NCI-H2227 (cell line): ENCODE data around the gene PNO1.
A peak's percentile ranks its signal among the peaks of the same experiment; 100 is the strongest.
"Not testable (repeated sequence)": the region's sequence is repeated elsewhere in the genome, so short reads cannot be mapped to it uniquely, and the experiment has no call there.

Experiments used
- DNase-seq: peaks from one replicate; lab custom pipeline; 2025; ENCODE audit not compliant: unreplicated experiment; lab: John Stamatoyannopoulos, UW

Gene PNO1

DNA sequence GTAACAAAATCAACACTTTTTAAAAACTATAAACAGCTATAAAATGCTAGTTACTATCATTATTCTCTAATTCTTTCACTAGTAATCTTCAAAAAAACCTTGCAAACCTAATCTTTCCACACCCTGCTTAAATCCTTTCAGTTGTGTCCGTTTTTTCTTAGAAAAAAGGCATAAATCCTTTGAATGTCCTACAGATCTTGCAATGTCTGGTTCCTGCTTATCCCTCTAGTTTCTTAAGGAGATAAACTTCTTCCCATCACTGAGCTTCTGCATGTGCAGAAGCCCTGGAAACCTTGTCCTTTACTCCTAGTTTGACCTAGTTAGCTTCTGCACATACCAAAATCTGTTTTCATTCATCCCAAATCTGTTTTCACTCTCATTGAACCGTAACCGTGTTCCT, 1.3 kb upstream of the PNO1 start:
- no peak for DNase-seq

DNA sequence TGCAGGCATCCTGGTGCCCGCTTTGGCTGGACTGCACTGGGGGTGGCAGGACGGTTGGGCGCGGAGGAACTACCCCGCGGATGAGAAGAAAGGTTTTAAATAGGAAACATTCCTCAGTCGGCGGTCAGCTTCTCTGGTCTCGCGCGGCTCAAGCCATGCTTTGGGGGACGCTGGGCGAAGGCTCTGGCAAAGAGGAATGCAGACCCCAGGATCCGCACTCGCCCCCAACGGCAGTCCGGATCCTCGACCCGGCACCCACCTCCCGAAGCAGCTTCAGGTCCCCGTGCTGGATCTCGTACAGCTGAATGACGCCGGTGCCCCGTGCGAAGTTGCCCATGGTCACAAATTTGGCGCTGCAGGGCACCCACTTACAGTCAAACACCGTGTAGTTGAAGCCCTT, 686 bp upstream of the PNO1 start:
- DNase-seq = peak; percentile 74

DNA sequence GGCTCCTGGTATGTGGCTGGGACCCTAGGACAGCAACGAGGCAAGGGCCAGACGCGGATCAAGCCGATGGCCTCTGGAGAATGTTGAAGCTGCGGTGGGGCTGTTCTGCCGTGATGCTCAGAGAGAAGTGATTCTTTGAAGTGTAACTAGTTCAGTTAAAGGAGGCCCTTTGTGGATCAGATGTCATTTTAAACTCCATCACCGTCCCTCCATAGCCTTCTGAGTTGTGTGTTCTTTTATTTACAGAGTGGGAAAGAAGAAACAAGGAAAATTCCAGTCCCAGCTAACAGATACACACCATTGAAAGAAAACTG, 403 bp downstream of the PNO1 start:
- no peak for DNase-seq

DNA sequence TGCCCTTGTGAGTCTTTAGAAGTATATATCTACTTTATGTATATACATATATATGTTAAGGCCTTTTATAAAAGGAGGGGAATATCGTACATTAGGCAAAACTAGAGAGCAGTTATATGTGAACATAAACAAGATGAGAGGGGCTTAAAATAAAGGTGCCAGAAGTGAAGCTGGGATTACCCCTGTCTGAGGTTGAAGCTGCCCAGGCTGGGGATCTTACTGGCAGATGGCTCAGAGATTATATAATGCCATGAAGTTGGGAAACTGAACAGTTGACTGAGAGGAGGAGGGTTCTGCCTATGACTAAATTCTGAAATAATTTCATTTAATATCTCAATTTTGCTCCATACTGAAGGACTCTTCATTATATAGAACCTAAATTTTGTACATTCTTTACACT, 6.0 kb downstream of the PNO1 start:
- no peak for DNase-seq

DNA sequence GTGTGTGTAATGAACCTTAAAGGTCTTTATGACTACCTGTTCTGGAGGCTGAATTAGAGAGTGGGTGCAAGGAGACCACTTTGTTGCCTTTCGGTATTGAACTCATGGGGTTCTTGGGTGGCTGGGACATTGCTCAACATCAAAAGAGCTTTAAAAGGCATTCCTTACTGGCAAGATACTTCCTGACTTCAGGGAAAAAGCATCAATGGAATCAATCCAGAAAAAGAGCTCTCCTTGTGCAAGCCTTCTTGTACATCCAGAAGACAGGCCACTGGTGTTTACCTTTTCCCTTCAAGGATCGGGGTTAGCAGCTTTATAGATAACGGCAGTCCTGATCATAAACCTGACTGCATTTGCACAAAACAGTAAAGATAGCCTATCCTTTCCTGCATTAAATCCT, 9.5 kb downstream of the PNO1 start:
- no peak for DNase-seq

DNA sequence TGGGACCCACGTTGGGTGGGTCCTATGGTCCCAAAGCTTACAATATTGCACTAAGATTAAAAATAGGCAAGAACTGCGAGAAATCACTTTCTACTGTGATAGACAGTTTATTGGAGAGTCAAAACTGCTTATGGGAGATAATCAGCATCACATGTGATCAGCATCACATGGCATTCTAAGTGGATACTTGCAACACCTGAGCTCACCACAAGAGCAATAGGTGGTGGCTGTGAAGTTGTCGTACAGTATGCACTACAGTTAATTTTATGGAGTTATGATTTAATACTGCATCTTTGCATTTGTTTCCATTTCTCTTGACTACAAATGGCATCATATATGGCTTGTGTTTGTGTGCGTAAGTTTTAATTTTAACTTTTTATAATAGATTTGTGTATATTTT, 11.6 kb downstream of the PNO1 start:
- DNase-seq = no peak

DNA sequence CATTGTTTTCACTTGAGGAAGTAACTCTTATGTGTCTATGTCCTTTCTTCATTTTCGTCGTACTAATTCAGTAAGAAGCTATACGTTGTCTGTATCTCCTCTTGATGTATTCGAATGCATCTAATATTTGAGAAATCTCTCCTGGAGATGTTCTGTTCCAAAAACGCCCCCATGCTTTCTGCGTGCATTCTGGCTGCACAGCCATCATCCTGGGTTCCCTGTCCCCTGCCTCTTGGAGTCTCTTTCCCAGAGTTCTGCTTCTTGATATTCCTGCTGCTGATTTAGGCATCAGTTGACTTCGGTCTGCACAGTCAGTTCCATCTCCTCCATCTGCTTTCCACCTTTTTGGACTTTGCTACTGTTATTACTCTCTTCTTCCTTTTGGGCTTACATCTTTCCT, 13.5 kb downstream of the PNO1 start:
- DNase-seq = no peak

DNA sequence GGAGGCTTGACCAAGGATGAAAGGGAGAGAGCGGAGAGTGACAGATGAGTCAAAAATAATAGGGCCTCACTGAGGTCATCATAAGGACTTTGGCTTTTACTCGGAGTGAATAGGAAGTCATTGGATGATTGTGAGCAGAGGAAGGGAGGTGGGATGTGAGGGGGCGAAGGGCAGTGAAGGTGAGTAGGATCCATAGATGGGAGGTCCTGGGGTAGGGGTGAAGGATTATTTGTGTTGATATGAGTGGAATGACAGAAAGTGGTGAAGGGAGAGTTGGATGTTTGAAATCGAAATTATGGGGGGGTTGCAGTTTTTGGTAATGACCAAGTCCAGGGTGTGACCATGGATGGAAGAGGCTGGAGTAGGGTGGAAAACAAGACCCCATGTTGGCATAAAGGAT, 14.0 kb downstream of the PNO1 start:
- no peak for DNase-seq

DNA sequence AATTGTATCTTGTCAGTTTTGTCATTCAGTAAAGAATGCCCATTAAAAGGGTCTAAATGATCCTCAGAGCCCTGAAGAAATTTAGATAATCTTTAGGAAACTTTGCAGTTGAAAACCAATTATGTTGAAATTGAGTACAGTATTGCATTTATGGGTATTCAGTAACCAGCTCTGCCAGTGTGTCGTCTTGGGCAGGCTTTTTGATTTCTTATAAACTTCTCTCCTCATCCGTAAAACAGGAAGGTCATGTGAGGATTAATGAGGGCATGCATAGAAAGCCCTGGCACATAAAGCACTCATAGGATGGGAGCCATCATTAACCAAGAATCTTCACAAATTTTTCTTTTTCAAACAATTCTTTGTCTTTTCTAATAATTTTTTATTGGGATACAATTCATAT, 14.8 kb downstream of the PNO1 start:
- DNase-seq = no peak

DNA sequence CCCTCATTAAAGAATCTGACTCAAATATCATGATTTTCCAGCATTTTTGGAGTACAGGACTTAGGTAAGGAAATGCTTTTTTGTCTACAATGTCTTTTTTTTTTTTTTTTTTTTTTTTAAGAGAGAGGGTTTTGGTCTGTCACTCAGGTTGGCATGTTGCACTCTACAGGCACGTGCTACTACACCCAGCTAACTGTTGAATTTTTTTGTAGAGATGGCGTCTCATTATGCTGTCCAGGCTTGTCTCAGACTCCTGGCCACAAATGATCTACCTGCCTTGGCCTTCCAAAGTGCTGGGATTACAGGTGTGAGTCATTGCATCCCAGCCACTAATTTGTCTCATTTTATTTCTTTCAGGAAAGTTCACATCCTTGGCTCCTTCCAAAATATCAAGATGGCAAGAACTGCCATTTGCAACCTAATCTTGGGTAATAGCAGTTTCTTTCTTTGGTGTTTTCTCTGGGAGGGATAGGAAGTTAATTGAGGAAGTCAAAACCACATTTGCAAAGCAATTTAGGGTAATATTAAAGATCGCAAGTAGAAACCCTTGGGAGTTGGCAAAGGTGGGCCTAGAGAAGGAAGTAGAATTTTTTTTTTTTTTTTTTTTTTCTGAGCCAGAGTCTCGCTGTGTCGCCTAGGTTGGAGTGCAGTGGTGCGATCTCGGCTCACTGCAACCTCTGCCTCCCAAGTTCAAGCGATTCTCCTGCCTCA, 15.5 kb downstream of the PNO1 start:
- no peak for DNase-seq

DNA sequence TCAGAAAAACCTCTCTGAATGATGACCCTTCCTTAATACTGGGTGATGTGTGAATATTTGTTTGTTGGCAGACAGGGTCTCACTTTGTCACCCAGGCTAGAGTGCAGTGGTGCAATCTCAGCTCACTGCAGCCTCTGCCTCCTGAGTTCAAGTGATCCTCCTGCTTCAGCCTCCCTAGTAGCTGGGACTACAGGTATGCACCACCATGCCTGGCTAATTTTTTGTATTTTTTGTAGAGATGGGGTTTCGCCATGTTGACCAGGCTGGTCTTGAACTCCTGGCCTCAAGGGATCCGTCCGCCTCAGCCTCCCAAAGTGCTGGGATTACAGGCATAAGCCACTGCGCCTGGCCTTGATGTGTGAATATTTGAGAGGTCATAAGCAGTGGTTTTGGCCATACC, 17.5 kb downstream of the PNO1 start:
- not testable (repeated sequence) for DNase-seq

DNA sequence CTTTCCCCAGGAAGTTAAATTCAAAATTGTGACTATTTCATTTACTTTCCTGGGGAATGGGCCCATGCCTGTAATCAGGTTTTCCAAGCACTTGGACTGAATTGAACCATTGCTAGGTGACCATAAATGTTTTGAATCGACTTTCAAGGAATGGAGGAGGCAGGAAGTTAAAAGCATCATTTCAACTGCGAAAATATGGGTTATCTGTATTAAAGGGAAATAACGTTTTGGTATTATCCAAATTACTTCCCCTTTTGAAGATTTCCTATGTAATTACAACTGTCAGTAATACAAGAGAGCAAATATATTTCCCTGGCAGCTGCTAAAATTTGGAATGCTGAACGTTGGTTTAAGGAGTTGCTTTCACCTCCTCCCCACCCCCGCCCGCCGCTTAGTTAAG, 19.0 kb downstream of the PNO1 start:
- no peak for DNase-seq

DNA sequence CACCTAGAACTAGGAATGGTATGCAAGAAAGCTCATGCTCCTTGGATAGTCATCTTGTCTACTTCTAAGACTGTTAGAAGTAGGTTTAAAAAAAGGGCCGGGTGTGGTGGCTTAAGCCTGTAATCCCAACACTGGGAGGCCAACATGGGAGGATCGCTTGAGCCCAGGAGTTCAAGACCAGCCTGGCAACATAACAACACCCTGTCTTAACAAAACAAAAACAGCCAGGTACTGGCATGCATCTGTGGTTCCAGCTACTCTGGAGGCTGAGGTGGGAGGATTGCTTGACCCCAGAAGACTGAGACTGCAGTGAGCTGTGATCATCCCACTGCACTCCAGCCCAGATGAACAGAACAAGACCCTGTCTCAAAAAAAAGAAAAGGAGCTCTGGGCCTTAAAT, 19.9 kb downstream of the PNO1 start:
- no peak for DNase-seq

DNA sequence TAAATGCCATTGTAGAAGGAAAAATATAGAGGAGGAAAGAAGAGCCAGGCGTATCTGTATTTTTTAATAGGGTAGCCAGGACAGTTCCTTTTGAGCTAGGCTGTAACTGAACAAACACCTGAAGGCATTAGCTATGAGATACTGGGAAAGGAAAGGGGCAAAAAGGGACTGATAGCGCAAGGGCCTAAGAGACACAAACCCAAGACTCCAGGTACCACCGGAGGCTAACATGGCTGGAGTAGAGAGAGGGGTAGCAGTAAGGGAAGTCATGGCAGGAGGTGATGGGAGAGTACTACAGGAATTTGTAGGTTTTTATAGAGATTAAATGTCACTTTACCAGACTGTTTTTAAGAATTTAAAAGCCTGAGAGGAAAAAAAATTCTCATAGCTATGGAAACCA, 20.7 kb downstream of the PNO1 start:
- DNase-seq = no peak

DNA sequence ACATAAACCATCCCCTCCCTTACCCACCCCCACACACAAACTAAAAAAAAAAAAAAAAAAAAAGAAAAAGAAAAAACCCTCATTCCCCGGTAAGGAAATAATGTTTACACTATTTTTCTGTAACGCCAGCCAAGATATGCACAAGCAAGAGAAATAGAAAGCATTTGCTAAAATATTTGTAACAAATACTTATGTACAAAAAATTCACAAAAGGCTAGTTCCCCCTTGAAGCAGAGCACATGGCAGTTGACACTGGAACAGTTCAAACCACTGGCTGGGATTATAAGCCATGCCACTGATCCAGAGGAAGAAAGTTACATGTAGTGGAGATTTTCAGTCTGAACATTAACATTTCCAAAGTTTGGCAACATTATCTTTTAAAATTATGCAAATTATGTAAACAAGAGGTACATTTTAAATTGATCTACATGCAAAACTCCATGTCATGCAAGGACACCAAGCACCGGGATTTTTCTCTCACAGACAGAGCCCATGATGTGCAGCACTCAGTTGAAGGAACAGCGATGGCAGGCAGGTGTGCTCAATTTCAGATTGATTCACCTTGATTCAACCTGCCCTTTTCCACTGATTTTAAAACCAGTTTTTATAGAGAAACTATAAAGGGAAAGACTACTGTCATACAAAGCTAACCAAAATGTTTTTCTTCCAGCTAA, 21.4 kb downstream of the PNO1 start:
- DNase-seq = no peak

DNA sequence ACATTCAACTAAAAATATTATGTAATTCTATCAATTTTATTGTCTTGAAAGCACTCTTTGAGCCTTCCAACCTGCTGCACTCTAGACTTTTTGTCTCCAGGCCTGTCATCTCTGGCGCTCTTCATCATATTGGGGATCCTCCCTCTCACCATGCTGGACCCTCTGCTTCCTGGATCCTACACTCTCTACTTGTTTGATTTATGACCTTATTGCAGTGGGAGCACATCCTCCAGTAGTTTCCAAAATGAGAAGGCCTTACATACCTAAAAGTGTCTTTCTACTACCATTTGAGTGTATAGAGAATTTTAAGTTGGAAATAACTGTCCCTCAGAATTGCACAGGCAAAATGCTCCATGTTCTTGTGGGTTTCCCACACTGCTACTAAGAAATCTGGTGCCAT, 25.2 kb downstream of the PNO1 start:
- DNase-seq = peak; percentile 56

DNA sequence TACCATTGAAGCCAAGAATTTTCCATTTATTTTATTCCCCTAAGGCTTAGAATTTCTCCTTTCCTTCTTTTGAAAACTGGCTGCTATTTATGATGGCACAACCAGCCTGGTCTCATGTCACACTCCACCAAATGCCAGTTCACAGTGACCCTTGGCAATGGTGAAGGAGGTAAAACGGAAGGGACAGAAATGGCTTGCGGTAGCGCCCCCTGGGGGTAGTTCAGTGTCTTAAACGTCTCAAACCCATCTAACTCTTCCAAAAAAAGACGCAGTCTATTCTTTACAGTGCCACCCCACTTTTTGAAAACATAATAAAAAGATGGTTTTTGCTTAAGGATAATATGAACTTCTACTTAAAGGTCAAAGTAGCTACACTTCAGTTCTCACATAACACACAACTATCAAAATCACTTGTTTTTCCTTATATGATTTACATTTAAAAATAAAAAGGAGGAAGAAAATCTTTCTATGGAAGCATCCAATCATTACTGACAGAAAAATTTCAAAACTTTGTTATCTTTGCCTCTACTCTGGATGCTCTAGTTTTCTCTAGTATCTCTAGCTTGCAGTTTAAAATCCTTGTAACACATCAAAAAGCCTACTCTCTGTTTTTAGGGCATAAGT, 28.0 kb downstream of the PNO1 start:
- peak; percentile 65 for DNase-seq

DNA sequence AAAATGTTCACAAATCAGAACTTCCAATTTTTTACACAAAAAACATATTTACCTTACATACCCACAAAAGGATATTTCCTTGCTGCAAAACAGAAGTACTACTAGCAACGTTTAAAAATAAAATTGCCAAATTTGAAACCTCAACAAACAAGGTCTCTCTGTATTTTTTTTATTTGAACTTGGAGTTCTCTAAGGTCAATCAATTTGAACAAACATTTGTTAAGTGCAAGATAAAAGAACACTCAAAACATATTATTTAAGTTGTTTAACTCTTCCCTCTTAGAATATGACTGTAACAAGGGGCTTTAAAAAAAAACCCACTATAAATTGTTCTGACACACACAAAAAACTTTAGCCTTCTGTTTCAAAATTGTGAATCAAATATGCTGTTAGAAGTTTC, 29.6 kb downstream of the PNO1 start:
- no peak for DNase-seq

DNA sequence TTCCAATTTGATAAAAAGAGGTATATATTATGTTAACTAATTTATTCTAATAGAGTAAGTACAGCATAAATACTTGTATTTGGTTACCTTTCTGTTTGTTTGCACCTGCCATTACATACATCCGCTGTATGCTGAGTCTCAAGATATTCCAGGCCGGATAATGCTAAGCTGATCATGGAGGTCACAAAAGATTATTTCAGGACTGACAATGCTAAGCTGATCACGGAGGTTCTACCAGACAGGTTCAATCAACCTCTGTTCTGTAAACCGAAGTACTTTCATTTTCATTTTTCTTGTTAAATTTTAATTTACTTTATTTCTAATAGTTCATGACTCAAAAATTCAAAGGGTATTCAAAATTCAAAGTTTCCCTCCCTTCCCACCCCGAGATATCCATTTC, 31.1 kb downstream of the PNO1 start:
- no peak for DNase-seq

DNA sequence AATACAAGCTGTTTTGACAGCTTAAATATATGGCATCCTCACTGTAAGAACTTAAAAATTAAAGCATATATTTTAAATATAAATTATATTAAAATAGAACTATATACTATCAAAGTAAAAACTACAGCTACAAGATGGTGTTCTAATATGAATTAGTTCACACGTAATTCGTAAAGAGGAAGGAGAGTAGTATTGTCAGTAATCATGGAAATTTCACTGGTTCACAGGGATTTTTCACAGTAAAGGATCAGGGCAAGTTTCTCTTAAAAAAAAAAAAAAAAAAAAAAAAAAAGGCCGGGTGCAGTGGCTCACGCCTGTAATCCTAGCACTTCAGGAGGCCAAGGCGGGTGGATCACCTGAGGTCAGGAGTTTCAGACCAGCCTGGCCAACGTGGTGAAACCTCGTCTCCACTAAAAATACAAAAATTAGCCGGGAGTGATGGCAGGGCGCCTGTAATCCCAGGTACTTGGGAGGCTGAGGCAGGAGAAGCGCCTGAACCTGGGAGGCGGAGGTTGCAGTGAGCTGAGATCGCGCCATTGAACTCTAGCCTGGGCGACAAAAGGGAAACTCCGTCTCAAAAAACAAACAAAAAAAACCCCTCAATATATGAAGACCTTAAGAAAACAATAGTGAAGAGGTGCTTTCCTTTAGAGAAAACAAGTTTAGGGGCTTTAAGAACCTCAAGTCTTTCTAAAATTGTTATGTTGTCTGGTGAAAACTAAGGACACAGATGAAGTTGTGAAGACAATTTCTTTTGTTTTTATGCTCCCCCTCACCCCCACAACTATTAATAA, 32.5 kb downstream of the PNO1 start:
- DNase-seq = no peak

DNA sequence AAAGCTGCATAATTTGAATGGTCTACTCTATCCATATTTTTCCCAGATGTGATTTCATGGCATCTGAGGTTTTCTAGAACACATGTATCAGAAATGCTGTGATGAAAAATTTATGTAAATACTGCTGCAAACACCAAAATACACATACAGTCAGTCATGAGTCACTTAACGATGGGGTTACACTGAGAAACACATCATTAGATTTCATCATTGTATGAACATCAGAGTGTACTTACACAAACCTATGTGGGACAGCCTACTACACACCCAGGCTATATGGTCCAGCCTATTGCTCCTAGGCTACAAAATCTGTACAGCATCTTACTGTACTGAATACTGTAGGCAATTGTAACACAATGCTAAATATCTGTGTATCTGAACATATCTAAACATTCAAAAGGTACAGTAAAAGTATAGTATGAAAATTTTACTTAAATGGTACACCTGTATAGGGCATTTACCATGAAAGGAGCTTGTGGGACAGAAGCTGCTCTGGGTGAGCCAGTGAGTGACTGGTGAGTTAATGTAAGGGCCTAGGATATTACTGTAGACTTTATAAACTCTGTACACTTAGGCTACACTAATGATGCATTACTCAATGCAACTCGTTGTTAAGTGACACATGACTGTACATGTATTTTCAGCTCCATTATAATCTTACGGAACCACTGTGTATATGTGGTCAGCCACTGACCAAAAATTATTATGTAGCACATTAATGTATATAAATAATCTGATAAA, 33.5 kb downstream of the PNO1 start:
- no peak for DNase-seq
